B cell (primary cell): ENCODE data around the gene SEMA4G. TPM values are rescaled to one million over a fixed set of nuclear protein-coding genes. Genes with fewer than 3 reads are reported as not detected.

Experiments
- ATAC-seq: fragments of 200-7000 bp; cut with Tn5 transposase; one replicate; pipeline ENCODE4 v1.10.0; 2021; ENCODE audit warnings: low read depth, mild to moderate bottlenecking, moderate number of reproducible peaks, moderate library complexity
- CTCF ChIA-PET: fragments of 350-600 bp; sonication (Branson Sonifier 250); formaldehyde crosslinking; loops from one replicate; lab custom pipeline; 2021; ENCODE audit warnings: antibody characterized with exemption, inconsistent platforms; lab: Charles Lee
- POLR2A ChIA-PET: fragments of 350-600 bp; sonication (Branson Sonifier 250); formaldehyde crosslinking; loops from one replicate; lab custom pipeline; 2021; ENCODE audit warnings: antibody characterized with exemption; lab: Charles Lee
- DNase-seq: peaks from one replicate; pipeline ENCODE4 v3.0.0; 2013
- H2AFZ ChIP-seq: 2 replicates; pipeline ENCODE4 v1.6.1; 2012; ENCODE audit warnings: mild to moderate bottlenecking, low read depth, low read length; ENCODE audit not compliant: insufficient read depth, poor library complexity, severe bottlenecking
- H3K27ac ChIP-seq, 2 donors: 1 replicate in 1 of 2; 2 replicates in 1 of 2; pipeline ENCODE4 v1.5.1; 2012 to 2013; ENCODE audit warnings: low read length in 2 of 2, mild to moderate bottlenecking in 2 of 2, moderate library complexity in 1 of 2
- H3K27me3 ChIP-seq, 4 experiments: fragments of 200-600 bp in 1 of 4; sonication (generic) in 1 of 4; replicated peaks in 1 of 4; 1 replicate in 2 of 4; 2 replicates in 2 of 4; pipeline versions ENCODE4 v1.6.1 to v1.7.0; 2013 to 2016; ENCODE audit warnings: low read length in 3 of 4, mild to moderate bottlenecking in 2 of 4, mixed read lengths in 1 of 4, moderate library complexity in 1 of 4; ENCODE audit not compliant: insufficient read depth in 4 of 4, control insufficient read depth in 3 of 4; ENCODE audit errors: control extremely low read depth in 1 of 4
- H3K36me3 ChIP-seq, 2 experiments: replicated peaks in 1 of 2; 1 replicate in 1 of 2; 2 replicates in 1 of 2; pipeline versions ENCODE4 v1.6.1 to v1.7.1; 2013; ENCODE audit warnings: low read length in 1 of 2; ENCODE audit not compliant: insufficient read depth in 2 of 2, control insufficient read depth in 1 of 2; ENCODE audit errors: control extremely low read depth in 1 of 2, extremely low read depth in 1 of 2
- H3K4me1 ChIP-seq, 2 donors: fragments of 200-600 bp in 1 of 2; sonication (generic) in 1 of 2; 1 replicate in 1 of 2; 2 replicates in 1 of 2; pipeline versions ENCODE4 v1.5.1 to v1.6.1; 2013 to 2017; ENCODE audit warnings: low read length in 2 of 2; ENCODE audit not compliant: control insufficient read depth in 2 of 2, insufficient read depth in 2 of 2
- H3K4me2 ChIP-seq: replicated peaks from 2 replicates; pipeline ENCODE3; 2012; ENCODE audit warnings: mild to moderate bottlenecking, low read depth, low read length; ENCODE audit not compliant: poor library complexity, severe bottlenecking
- H3K4me3 ChIP-seq, 5 experiments: fragments of 200-600 bp in 1 of 5; sonication (generic) in 1 of 5; 1 replicate in 3 of 5; 2 replicates in 2 of 5; pipeline versions ENCODE4 v1.5.1 to v1.7.0; 2011 to 2016; ENCODE audit warnings: low read length in 4 of 5, mild to moderate bottlenecking in 4 of 5, low read depth in 2 of 5, control low read depth in 1 of 5, moderate library complexity in 1 of 5; ENCODE audit not compliant: insufficient read depth in 1 of 5; ENCODE audit errors: control extremely low read depth in 1 of 5, extremely low read depth in 1 of 5
- H3K79me2 ChIP-seq: fragments of 200-600 bp; sonication (generic); one replicate; pipeline ENCODE4 v1.6.0; 2016; ENCODE audit warnings: low read length; ENCODE audit not compliant: control insufficient read depth, insufficient read depth
- H3K9ac ChIP-seq: fragments of 200-600 bp; sonication (generic); 2 replicates; pipeline ENCODE4 v1.6.1; 2017; ENCODE audit warnings: mild to moderate bottlenecking, low read length, moderate library complexity
- H3K9me3 ChIP-seq, 3 donors: one replicate each; pipeline versions ENCODE4 v1.6.1 to v1.7.1; 2013; ENCODE audit warnings: low read length in 2 of 3; ENCODE audit not compliant: control insufficient read depth in 2 of 3, insufficient read depth in 1 of 3; ENCODE audit errors: control extremely low read depth in 1 of 3
- H4K20me1 ChIP-seq: 2 replicates; pipeline ENCODE4 v1.6.0; 2012; ENCODE audit warnings: mild to moderate bottlenecking, low read length; ENCODE audit not compliant: insufficient read depth, control insufficient read depth, poor library complexity, severe bottlenecking
- H3K27ac Mint-ChIP-seq: one replicate; pipeline ENCODE4 v1.8.0; 2021; ENCODE audit warnings: mixed read lengths
- H3K27me3 Mint-ChIP-seq: one replicate; pipeline ENCODE4 v1.8.0; 2021; ENCODE audit warnings: mixed read lengths
- H3K4me1 Mint-ChIP-seq: one replicate; pipeline ENCODE4 v1.8.0; 2021; ENCODE audit warnings: mixed read lengths
- H3K4me3 Mint-ChIP-seq: one replicate; pipeline ENCODE4 v1.8.0; 2021; ENCODE audit warnings: mixed read lengths
- H3K9me3 Mint-ChIP-seq: one replicate; pipeline ENCODE4 v1.8.0; 2022; ENCODE audit warnings: mixed read lengths; ENCODE audit not compliant: insufficient read depth
- CTCF ChIP-seq: fragments of 200-600 bp; IDR thresholded peaks from one replicate; pipeline ENCODE4 v1.8.0; 2022; ENCODE audit warnings: antibody characterized with exemption, mild to moderate bottlenecking
- EZH2 ChIP-seq: IDR thresholded peaks from 2 replicates; pipeline ENCODE4 v1.6.1; 2012; ENCODE audit warnings: borderline replicate concordance, low read depth, mild to moderate bottlenecking, moderate library complexity, low read length; ENCODE audit not compliant: insufficient read depth, poor library complexity, severe bottlenecking
- WGBS: methylation state at CpG from one replicate; pipeline ENCODE4 v1.1.5; 2013; ENCODE audit warnings: missing lambda C conversion rate; ENCODE audit not compliant: insufficient coverage; 5-methylcytosine and 5-hydroxymethylcytosine counted together
- intact Hi-C: fragments of 100-400 bp; cut with micrococcal nuclease; formaldehyde crosslinking; loops from one replicate; pipeline ENCODE4 v1.10.0; 2022
- polyA plus RNA-seq: library from polyadenylated mRNA; depleted of rRNA; stranded (reverse); fragments of >200 nt; gene quantifications from 2 replicates; pipeline ENCODE4 v1.2.3, GENCODE V29; 2012
- total RNA-seq, 2 donors: library from RNA; stranded (reverse); fragments of 120-200 nt in 1 of 2; gene quantifications; 1 replicate in 1 of 2; 2 replicates in 1 of 2; pipeline versions ENCODE4 v1.2.3 to v1.2.4, GENCODE V29; 2013 to 2022

SEMA4G gene
- total and polyA plus RNA-seq, 2 donors (not counting 1 experiment from before 2014, with no cell fraction given): 0.84 to 0.96 TPM

GRCh38 chr10:101007915-101008822 is 38.9 kb downstream of the SEMA4G start:
- POLR2A ChIA-PET: no interaction called here
- TF ChIP-seq CTCF (no peak), EZH2 (no peak)
- CTCF ChIA-PET: interaction anchor here (0.7 to 1.7 kb wide), 4 partner anchors 9 to 53 kb away, joined by 3 to 10 read pairs (median 4); partner anchors contain the start of genes KAZALD1 and LZTS2
- no peak overlapping the region for H3K4me2 ChIP-seq
- no peak overlapping the region for H2AFZ ChIP-seq
- intact Hi-C loops: no loop called here
- H3K4me3 ChIP-seq: no peak overlapping the region
- no peaks in the 10 kb centered on the region for H3K9me3 Mint-ChIP-seq
- H3K9me3 ChIP-seq: no peaks in the 10 kb centered on the region
- peaks cover 0 to 7% of the 10 kb centered on the region in 2 experiments for H3K36me3 ChIP-seq
- H3K4me1 ChIP-seq: peaks cover 5 to 6% of the 10 kb centered on the region in 2 donors
- H4K20me1 ChIP-seq: no peaks in the 10 kb centered on the region
- WGBS: 89% methylated on average over 11 of the region's 13 CpGs
- no peaks in the 10 kb centered on the region for H3K79me2 ChIP-seq
- no peak overlapping the region for H3K27ac Mint-ChIP-seq
- H3K27ac ChIP-seq: no peak overlapping the region
- H3K4me3 Mint-ChIP-seq: no peak overlapping the region
- H3K9ac ChIP-seq: no peak overlapping the region
- DNase-seq: no peak
- H3K27me3 Mint-ChIP-seq: no peaks in the 10 kb centered on the region
- ATAC-seq: no peak
- H3K27me3 ChIP-seq: no peaks in the 10 kb centered on the region
- peaks cover 7% of the 10 kb centered on the region for H3K4me1 Mint-ChIP-seq
